ENCODE data around the gene PIK3R5.

Gene PIK3R5

GRCh38 chr17:8905331-8905730 lies 60.2 kb downstream of the PIK3R5 start:
- ATAC-seq (ENCODE audit: insufficient read depth, low read depth), result no peak
- peak; percentile 7 for TF ChIP-seq CTCF (IDR thresholded peaks at IDR 0.05; ENCODE audit: borderline replicate concordance, extremely low read depth, low read length, poor library complexity, severe bottlenecking)
- TF ChIP-seq EZH2 (IDR thresholded peaks at IDR 0.05; ENCODE audit: borderline replicate concordance, low read depth, low read length, severe bottlenecking), result no peak
- Histone ChIP-seq H3K36me3 (ENCODE audit: insufficient read depth, low read length) (peaks cover 50% of the 10 kb centered on the region), H3K9me3 (ENCODE audit: insufficient read depth, low read length, severe bottlenecking) (no peaks in the 10 kb centered on the region), H3K9ac (ENCODE audit: low read depth, low read length) (no peak overlapping the region), H2AFZ (ENCODE audit: low read depth, low read length) (no peak overlapping the region), H3K4me3 (ENCODE audit: low read depth in 1 of 2, low read length in 2 of 2) (no peak overlapping the region), H3K27me3 (ENCODE audit: insufficient read depth, low read length, poor library complexity) (no peaks in the 10 kb centered on the region), H4K20me1 (ENCODE audit: insufficient read depth, low read length) (no peaks in the 10 kb centered on the region), H3K4me2 (ENCODE audit: insufficient read depth, low read length) (no peak overlapping the region), H3K27ac (ENCODE audit: low read length) (no peak overlapping the region), H3K79me2 (ENCODE audit: insufficient read depth, low read length) (no peaks in the 10 kb centered on the region), H3K4me1 (ENCODE audit: insufficient read depth, low read length) (peaks cover 9% of the 10 kb centered on the region)
- no peak for DNase-seq

GRCh38 chr17:8904686-8905085 lies 60.8 kb downstream of the PIK3R5 start:
- Histone ChIP-seq H3K4me1 (ENCODE audit: insufficient read depth, low read length) (peaks cover 15% of the 10 kb centered on the region), H3K36me3 (ENCODE audit: insufficient read depth, low read length) (peaks cover 51% of the 10 kb centered on the region), H3K9ac (ENCODE audit: low read depth, low read length) (no peak overlapping the region), H3K27ac (ENCODE audit: low read length) (no peak overlapping the region), H2AFZ (ENCODE audit: low read depth, low read length) (no peak overlapping the region), H3K9me3 (ENCODE audit: insufficient read depth, low read length, severe bottlenecking) (no peaks in the 10 kb centered on the region), H3K4me3 (ENCODE audit: low read depth in 1 of 2, low read length in 2 of 2) (no peak overlapping the region), H4K20me1 (ENCODE audit: insufficient read depth, low read length) (no peaks in the 10 kb centered on the region), H3K79me2 (ENCODE audit: insufficient read depth, low read length) (no peaks in the 10 kb centered on the region), H3K27me3 (ENCODE audit: insufficient read depth, low read length, poor library complexity) (no peaks in the 10 kb centered on the region), H3K4me2 (ENCODE audit: insufficient read depth, low read length) (no peak overlapping the region)
- ATAC-seq (ENCODE audit: insufficient read depth, low read depth) (no peak), DNase-seq (no peak)
- TF ChIP-seq CTCF (IDR thresholded peaks at IDR 0.05; ENCODE audit: borderline replicate concordance, extremely low read depth, low read length, poor library complexity, severe bottlenecking) (no peak), EZH2 (IDR thresholded peaks at IDR 0.05; ENCODE audit: borderline replicate concordance, low read depth, low read length, severe bottlenecking) (no peak)

- Histone ChIP-seq H3K4me1 (ENCODE audit: insufficient read depth, low read length) (peaks cover 20% of the 10 kb centered on the region), H3K27me3 (ENCODE audit: insufficient read depth, low read length, poor library complexity) (no peaks in the 10 kb centered on the region), H3K9me3 (ENCODE audit: insufficient read depth, low read length, severe bottlenecking) (no peaks in the 10 kb centered on the region), H3K4me3 (ENCODE audit: low read depth in 1 of 2, low read length in 2 of 2) (no peak overlapping the region), H2AFZ (ENCODE audit: low read depth, low read length) (no peak overlapping the region), H3K27ac (ENCODE audit: low read length) (no peak overlapping the region), H3K79me2 (ENCODE audit: insufficient read depth, low read length) (no peaks in the 10 kb centered on the region), H3K36me3 (ENCODE audit: insufficient read depth, low read length) (peaks cover 48% of the 10 kb centered on the region), H3K4me2 (ENCODE audit: insufficient read depth, low read length) (no peak overlapping the region), H4K20me1 (ENCODE audit: insufficient read depth, low read length) (no peaks in the 10 kb centered on the region), H3K9ac (ENCODE audit: low read depth, low read length) (no peak overlapping the region)
- ATAC-seq (ENCODE audit: insufficient read depth, low read depth) (no peak), DNase-seq (no peak)
- TF ChIP-seq EZH2 (IDR thresholded peaks at IDR 0.05; ENCODE audit: borderline replicate concordance, low read depth, low read length, severe bottlenecking) (no peak), CTCF (IDR thresholded peaks at IDR 0.05; ENCODE audit: borderline replicate concordance, extremely low read depth, low read length, poor library complexity, severe bottlenecking) (no peak)
Observed at GRCh38 chr17:8904201-8904600, 61.3 kb downstream of the PIK3R5 start.

All from DND-41 (cell line).